Measurements from ENCODE around the gene TNS3. TPM values are rescaled to one million over a fixed set of nuclear protein-coding genes. Genes with fewer than 3 reads are reported as not detected.
A peak's percentile ranks its signal among the peaks of the same experiment; 100 is the strongest.

TNS3 gene
- total and polyA plus RNA-seq, 3 experiments from 2014 or later: 1.4 to 1.5 TPM; not detected in 1

GRCh38 chr7:47501406-47501805 is 80.5 kb downstream of the TNS3 start:
- Mint-ChIP-seq H3K27ac (no peak overlapping the region), H3K4me3 (no peak overlapping the region), H3K27me3 (no peaks in the 10 kb centered on the region), H3K9me3 (no peaks in the 10 kb centered on the region), H3K36me3 (no peaks in the 10 kb centered on the region), H3K4me1 (no peaks in the 10 kb centered on the region)
- ChIA-PET POLR2A (no interaction called here), CTCF (no interaction called here)
- Histone ChIP-seq H3K36me3 (ENCODE audit: insufficient read depth, low read length) (no peaks in the 10 kb centered on the region), H3K27ac (ENCODE audit: low read depth, low read length) (no peak overlapping the region), H3K4me3 (ENCODE audit: low read length) (no peak overlapping the region), H3K4me1 (ENCODE audit: insufficient read depth, low read length) (no peaks in the 10 kb centered on the region), H3K9me3 (ENCODE audit: low read length) (no peaks in the 10 kb centered on the region), H3K27me3 (ENCODE audit: insufficient read depth, low read length, poor library complexity, severe bottlenecking) (no peaks in the 10 kb centered on the region)
- DNase-seq: no peak

GRCh38 chr7:47500103-47500563 is 81.8 kb downstream of the TNS3 start:
- Histone ChIP-seq H3K27ac (ENCODE audit: low read depth, low read length) (no peak overlapping the region), H3K9me3 (ENCODE audit: low read length) (no peaks in the 10 kb centered on the region), H3K36me3 (ENCODE audit: insufficient read depth, low read length) (no peaks in the 10 kb centered on the region), H3K4me3 (ENCODE audit: low read length) (no peak overlapping the region), H3K27me3 (ENCODE audit: insufficient read depth, low read length, poor library complexity, severe bottlenecking) (no peaks in the 10 kb centered on the region), H3K4me1 (ENCODE audit: insufficient read depth, low read length) (no peaks in the 10 kb centered on the region)
- no peaks in the 10 kb centered on the region for H3K27me3 Mint-ChIP-seq
- H3K9me3 Mint-ChIP-seq: peaks cover 0 to 4% (median 0%) of the 10 kb centered on the region in 5 donors
- ChIA-PET CTCF (no interaction called here), POLR2A (no interaction called here)
- no peaks in the 10 kb centered on the region for H3K4me1 Mint-ChIP-seq
- DNase-seq: no peak
- H3K36me3 Mint-ChIP-seq: no peaks in the 10 kb centered on the region
- no peak overlapping the region for H3K27ac Mint-ChIP-seq
- no peak overlapping the region for H3K4me3 Mint-ChIP-seq

GRCh38 chr7:47498229-47499056 is 83.5 kb downstream of the TNS3 start:
- Mint-ChIP-seq H3K4me1 (no peaks in the 10 kb centered on the region), H3K4me3 (no peak overlapping the region), H3K9me3 (peaks cover 0 to 4% (median 0%) of the 10 kb centered on the region in 5 donors), H3K27me3 (no peaks in the 10 kb centered on the region), H3K27ac (no peak overlapping the region), H3K36me3 (no peaks in the 10 kb centered on the region)
- ChIA-PET CTCF (no interaction called here), POLR2A (no interaction called here)
- Histone ChIP-seq H3K9me3 (ENCODE audit: low read length) (no peaks in the 10 kb centered on the region), H3K4me3 (ENCODE audit: low read length) (no peak overlapping the region), H3K4me1 (ENCODE audit: insufficient read depth, low read length) (no peaks in the 10 kb centered on the region), H3K36me3 (ENCODE audit: insufficient read depth, low read length) (no peaks in the 10 kb centered on the region), H3K27ac (ENCODE audit: low read depth, low read length) (no peak overlapping the region), H3K27me3 (ENCODE audit: insufficient read depth, low read length, poor library complexity, severe bottlenecking) (no peaks in the 10 kb centered on the region)
- no peak for DNase-seq

- Mint-ChIP-seq H3K27me3 (no peaks in the 10 kb centered on the region), H3K36me3 (no peaks in the 10 kb centered on the region), H3K27ac (peak overlapping the region in 1 of 8 donors; percentile 88), H3K9me3 (peaks cover 0 to 4% (median 0%) of the 10 kb centered on the region in 5 donors), H3K4me1 (no peaks in the 10 kb centered on the region), H3K4me3 (no peak overlapping the region)
- POLR2A ChIA-PET: no interaction called here
- CTCF ChIA-PET: no interaction called here
- no peaks in the 10 kb centered on the region for H3K27me3 ChIP-seq (ENCODE audit: insufficient read depth, low read length, poor library complexity, severe bottlenecking)
- no peak overlapping the region for H3K27ac ChIP-seq (ENCODE audit: low read depth, low read length)
- H3K9me3 ChIP-seq (ENCODE audit: low read length): no peaks in the 10 kb centered on the region
- H3K36me3 ChIP-seq (ENCODE audit: insufficient read depth, low read length): no peaks in the 10 kb centered on the region
- no peak overlapping the region for H3K4me3 ChIP-seq (ENCODE audit: low read length)
- H3K4me1 ChIP-seq (ENCODE audit: insufficient read depth, low read length): no peaks in the 10 kb centered on the region
- no peak for DNase-seq
Observed at GRCh38 chr7:47497367-47498096, 84.4 kb downstream of the TNS3 start.

GRCh38 chr7:47496666-47497065 is 85.2 kb downstream of the TNS3 start:
- Histone ChIP-seq H3K9me3 (ENCODE audit: low read length) (no peaks in the 10 kb centered on the region), H3K4me1 (ENCODE audit: insufficient read depth, low read length) (no peaks in the 10 kb centered on the region), H3K27ac (ENCODE audit: low read depth, low read length) (no peak overlapping the region), H3K4me3 (ENCODE audit: low read length) (no peak overlapping the region), H3K27me3 (ENCODE audit: insufficient read depth, low read length, poor library complexity, severe bottlenecking) (no peaks in the 10 kb centered on the region), H3K36me3 (ENCODE audit: insufficient read depth, low read length) (no peaks in the 10 kb centered on the region)
- no peak for DNase-seq
- Mint-ChIP-seq H3K27me3 (no peaks in the 10 kb centered on the region), H3K4me1 (no peaks in the 10 kb centered on the region), H3K9me3 (peaks cover 0 to 4% (median 0%) of the 10 kb centered on the region in 5 donors), H3K27ac (no peak overlapping the region), H3K36me3 (no peaks in the 10 kb centered on the region), H3K4me3 (no peak overlapping the region)
- ChIA-PET CTCF (interaction anchor here (1.1 kb wide), 1 partner anchor 11 kb away, joined by 4 read pairs; no protein-coding TSS in a partner anchor), POLR2A (no interaction called here)

GRCh38 chr7:47496056-47496665 is 85.8 kb downstream of the TNS3 start:
- ChIA-PET CTCF (interaction anchor here (1.1 kb wide), 1 partner anchor 11 kb away, joined by 4 read pairs; no protein-coding TSS in a partner anchor), POLR2A (no interaction called here)
- H3K4me3 Mint-ChIP-seq: no peak overlapping the region
- H3K27me3 Mint-ChIP-seq: no peaks in the 10 kb centered on the region
- H3K36me3 Mint-ChIP-seq: no peaks in the 10 kb centered on the region
- H3K27ac Mint-ChIP-seq: no peak overlapping the region
- Histone ChIP-seq H3K4me1 (ENCODE audit: insufficient read depth, low read length) (no peaks in the 10 kb centered on the region), H3K4me3 (ENCODE audit: low read length) (no peak overlapping the region), H3K27ac (ENCODE audit: low read depth, low read length) (no peak overlapping the region), H3K9me3 (ENCODE audit: low read length) (no peaks in the 10 kb centered on the region), H3K27me3 (ENCODE audit: insufficient read depth, low read length, poor library complexity, severe bottlenecking) (no peaks in the 10 kb centered on the region), H3K36me3 (ENCODE audit: insufficient read depth, low read length) (no peaks in the 10 kb centered on the region)
- H3K4me1 Mint-ChIP-seq: no peaks in the 10 kb centered on the region
- no peak for DNase-seq
- peaks cover 0 to 4% (median 0%) of the 10 kb centered on the region in 5 donors for H3K9me3 Mint-ChIP-seq

- DNase-seq: no peak
- no peaks in the 10 kb centered on the region for H3K27me3 ChIP-seq (ENCODE audit: insufficient read depth, low read length, poor library complexity, severe bottlenecking)
- POLR2A ChIA-PET: no interaction called here
- Mint-ChIP-seq H3K36me3 (no peaks in the 10 kb centered on the region), H3K9me3 (peaks cover 0 to 4% (median 0%) of the 10 kb centered on the region in 5 donors), H3K27ac (no peak overlapping the region), H3K4me1 (no peaks in the 10 kb centered on the region), H3K27me3 (no peaks in the 10 kb centered on the region), H3K4me3 (no peak overlapping the region)
- H3K4me1 ChIP-seq (ENCODE audit: insufficient read depth, low read length): no peaks in the 10 kb centered on the region
- H3K27ac ChIP-seq (ENCODE audit: low read depth, low read length): no peak overlapping the region
- H3K9me3 ChIP-seq (ENCODE audit: low read length): no peaks in the 10 kb centered on the region
- H3K36me3 ChIP-seq (ENCODE audit: insufficient read depth, low read length): no peaks in the 10 kb centered on the region
- H3K4me3 ChIP-seq (ENCODE audit: low read length): no peak overlapping the region
- CTCF ChIA-PET: no interaction called here
Observed at GRCh38 chr7:47493976-47494911, 87.7 kb downstream of the TNS3 start.

Measured in CD8-positive, alpha-beta memory T cell (primary cell).